GM12878 (cell line): ENCODE measurements around the gene POU6F2. TPM values are rescaled to one million over a fixed set of nuclear protein-coding genes. Genes with fewer than 3 reads are reported as not detected.

Experiments
- ATAC-seq: fragments of 200-7000 bp; cut with Tn5 transposase; 3 replicates; pipeline ENCODE4 v1.9.1; 2020; ENCODE audit warnings: mild to moderate bottlenecking, moderate library complexity
- BruUV-seq: library from RNA; stranded (reverse); fragments of 400-500 nt; replicated peaks from 2 replicates; lab custom pipeline; 2021; lab: Mats Ljungman, UMichigan
- CTCF ChIA-PET: fragments of 300-600 bp; sonication (Branson Sonifier 250); formaldehyde crosslinking; extraction: SDS; loops from one replicate; lab custom pipeline; 2021; ENCODE audit warnings: inconsistent platforms; lab: Yijun Ruan, JAX
- POLR2A ChIA-PET: fragments of 350-600 bp; formaldehyde crosslinking; extraction: SDS; loops from one replicate; lab custom pipeline; 2021; ENCODE audit warnings: inconsistent platforms; lab: Charles Lee
- RAD21 ChIA-PET: fragments of 300-600 bp; sonication (Branson Sonifier 250); formaldehyde crosslinking; loops from one replicate; lab custom pipeline; 2023; ENCODE audit warnings: antibody characterized with exemption; ENCODE audit not compliant: unreplicated experiment; lab: Charles Lee
- SMC1A ChIA-PET: fragments of 300-600 bp; sonication (Branson Sonifier 250); formaldehyde crosslinking; loops from one replicate; lab custom pipeline; 2023; ENCODE audit not compliant: unreplicated experiment, uncharacterized antibody; lab: Charles Lee
- DNase-seq: peaks from one replicate; pipeline ENCODE4 v3.0.0-alpha.2; 2011; ENCODE audit warnings: low read depth, low spot score
- FAIRE-seq: peaks from 3 replicates; lab custom pipeline; 2011; peaks lifted over from hg19 to GRCh38; lab: Jason Lieb, UNC
- H2AFZ ChIP-seq: 2 replicates; pipeline ENCODE4 v1.6.0; 2011; ENCODE audit warnings: low read depth, low read length, control low read depth; ENCODE audit not compliant: control insufficient read depth
- H3K27ac ChIP-seq: 2 replicates; pipeline ENCODE4 v1.5.1; 2011; ENCODE audit warnings: control low read depth; ENCODE audit not compliant: control insufficient read depth, insufficient read depth
- H3K27me3 ChIP-seq, 2 experiments: replicated peaks in 1 of 2; 2 replicates each; pipeline versions ENCODE4 v1.6.0 to v1.6.1; 2011; ENCODE audit warnings: low read length in 1 of 2; ENCODE audit not compliant: control insufficient read depth in 2 of 2, insufficient read depth in 2 of 2
- H3K36me3 ChIP-seq, 2 experiments: 2 replicates each; pipeline ENCODE4 v1.5.1; 2011; ENCODE audit warnings: low read length in 1 of 2; ENCODE audit not compliant: control insufficient read depth in 2 of 2, insufficient read depth in 2 of 2
- H3K4me1 ChIP-seq: 2 replicates; pipeline ENCODE4 v1.6.1; 2011; ENCODE audit warnings: mild to moderate bottlenecking, low read length, moderate library complexity, mixed read lengths; ENCODE audit not compliant: control insufficient read depth, insufficient read depth
- H3K4me2 ChIP-seq: 2 replicates; pipeline ENCODE4 v1.6.0; 2011; ENCODE audit warnings: control low read depth; ENCODE audit not compliant: control insufficient read depth, insufficient read depth
- H3K4me3 ChIP-seq: fragments of 200-600 bp; sonication (generic); 2 replicates; pipeline ENCODE4 v1.5.1; 2016
- H3K79me2 ChIP-seq: 2 replicates; pipeline ENCODE4 v1.6.0; 2011; ENCODE audit warnings: low read length; ENCODE audit not compliant: control insufficient read depth, insufficient read depth
- H3K9ac ChIP-seq: 2 replicates; pipeline ENCODE4 v1.8.0; 2011; ENCODE audit warnings: low read length, control low read depth, mixed read lengths; ENCODE audit not compliant: control insufficient read depth, insufficient read depth
- H3K9me3 ChIP-seq: replicated peaks from 3 replicates; pipeline ENCODE4 v1.5.1; 2011; ENCODE audit warnings: mild to moderate bottlenecking, low read length; ENCODE audit not compliant: control insufficient read depth, insufficient read depth
- H4K20me1 ChIP-seq: 2 replicates; pipeline ENCODE4 v1.6.0; 2011; ENCODE audit not compliant: control insufficient read depth, insufficient read depth
- ATF7 ChIP-seq: fragments of 450-650 bp; IDR thresholded peaks from 2 replicates; pipeline ENCODE4 v1.6.1; 2016; ENCODE audit warnings: low read depth, mild to moderate bottlenecking
- CHD4 ChIP-seq: fragments of 200-600 bp; sonication (generic); IDR thresholded peaks from 2 replicates; pipeline ENCODE4 v1.6.1; 2016; ENCODE audit warnings: mild to moderate bottlenecking
- E4F1 ChIP-seq: fragments of 450-650 bp; IDR thresholded peaks from 2 replicates; pipeline ENCODE4 v1.6.1; 2018; ENCODE audit warnings: borderline replicate concordance, mild to moderate bottlenecking; ENCODE audit not compliant: partially characterized antibody
- EP300 ChIP-seq, 2 experiments: fragments of 150-350 bp in 1 of 2; IDR thresholded peaks; 2 replicates each; pipeline ENCODE4 v1.6.1; 2011 to 2012; ENCODE audit warnings: low read depth in 2 of 2, low read length in 2 of 2, borderline replicate concordance in 1 of 2, improper control_type of control experiment in 1 of 2, inconsistent platforms in 1 of 2; ENCODE audit not compliant: control insufficient read depth in 1 of 2
- HDAC6 ChIP-seq: fragments of 200-600 bp; sonication (generic); IDR thresholded peaks from one replicate; pipeline ENCODE4 v1.8.0; 2017; ENCODE audit warnings: antibody characterized with exemption; ENCODE audit not compliant: unreplicated experiment
- IRF3 ChIP-seq: fragments of 450-650 bp; IDR thresholded peaks from 2 replicates; pipeline ENCODE4 v1.6.1; 2014; ENCODE audit warnings: mild to moderate bottlenecking
- KAT2A ChIP-seq: conservative IDR thresholded peaks from 2 replicates; pipeline ENCODE4 v1.6.1; 2011; ENCODE audit warnings: low read depth, low read length; ENCODE audit not compliant: control insufficient read depth
- KDM1A ChIP-seq: fragments of 200-600 bp; sonication (generic); IDR thresholded peaks from 2 replicates; pipeline ENCODE4 v1.6.1; 2016; ENCODE audit warnings: borderline replicate concordance
- MEF2B ChIP-seq: fragments of 450-650 bp; IDR thresholded peaks from 2 replicates; pipeline ENCODE4 v1.6.1; 2018; ENCODE audit warnings: mild to moderate bottlenecking, moderate library complexity; ENCODE audit not compliant: partially characterized antibody, poor library complexity, severe bottlenecking
- MYB ChIP-seq: fragments of 150-350 bp; IDR thresholded peaks from 2 replicates; pipeline ENCODE4 v1.6.1; 2014; ENCODE audit warnings: mild to moderate bottlenecking, low read depth, low read length, borderline replicate concordance
- NBN ChIP-seq: fragments of 450-650 bp; IDR thresholded peaks from 2 replicates; pipeline ENCODE4 v1.6.1; 2016
- NFYB ChIP-seq: IDR thresholded peaks from 2 replicates; pipeline ENCODE4 v1.6.1; 2011; ENCODE audit warnings: low read depth, mild to moderate bottlenecking, low read length, improper control_type of control experiment, moderate library complexity; ENCODE audit not compliant: insufficient read depth
- SMC3 ChIP-seq: IDR thresholded peaks from 2 replicates; pipeline ENCODE4 v1.6.1; 2011; ENCODE audit warnings: low read length, improper control_type of control experiment, borderline replicate concordance
- STAT3 ChIP-seq: IDR thresholded peaks from 2 replicates; pipeline ENCODE4 v1.6.1; 2011; ENCODE audit warnings: low read depth, low read length, improper control_type of control experiment
- SUZ12 ChIP-seq: fragments of 200-600 bp; sonication (generic); IDR thresholded peaks from one replicate; pipeline ENCODE4 v1.6.1; 2018; ENCODE audit warnings: antibody characterized with exemption, mild to moderate bottlenecking; ENCODE audit not compliant: unreplicated experiment
- WRNIP1 ChIP-seq: IDR thresholded peaks from 2 replicates; pipeline ENCODE4 v1.6.1; 2011; ENCODE audit warnings: low read depth, low read length, improper control_type of control experiment, borderline replicate concordance
- WGBS: methylation state at CpG from one replicate; pipeline ENCODE4 v1.1.6; 2016; ENCODE audit warnings: low lambda C conversion rate; ENCODE audit not compliant: insufficient replicate concordance, insufficient coverage; ENCODE audit errors: missing lambda C conversion rate; 5-methylcytosine and 5-hydroxymethylcytosine counted together
- in situ Hi-C: fragments of 300-500 bp; cut with MboI; formaldehyde crosslinking; loops from 9 replicates; pipeline ENCODE4 v1.14.3; 2018; ENCODE audit warnings: mixed read lengths
- intact Hi-C: fragments of 100-400 bp; cut with micrococcal nuclease; formaldehyde crosslinking; loops from one replicate; pipeline ENCODE4 v1.14.2; 2022; ENCODE audit not compliant: unreplicated experiment
- polyA plus RNA-seq, 11 experiments: library from polyadenylated mRNA; depleted of rRNA in 4 of 11; unstranded in 6 of 11; stranded (reverse) in 5 of 11; fragments of >200 nt; fragmentation: Nextera tagmentation in 4 of 11; fragmentation: Illumina TruSeq in 1 of 11; extraction: Ambion mirVana in 4 of 11; extraction: Trizol in 1 of 11; gene quantifications; 1 replicate in 1 of 11; 2 replicates in 10 of 11; pipeline versions ENCODE4 v1.2.1 to v1.2.3, GENCODE V29; 2011 to 2016; ENCODE audit warnings: inconsistent platforms in 2 of 11, missing spikeins in 2 of 11, low read depth in 1 of 11
- total RNA-seq, 4 experiments: library from RNA; depleted of rRNA in 3 of 4; stranded (reverse); fragments of >200 nt in 3 of 4; fragmentation: Illumina TruSeq in 1 of 4; extraction: Trizol in 1 of 4; gene quantifications; 2 replicates each; pipeline versions ENCODE4 v1.2.1 to v1.2.3, GENCODE V29; 2013 to 2021

Gene POU6F2
- total and polyA plus RNA-seq, 10 of the 15 experiments (the other 5 are each of a cell fraction or from before 2014, with no cell fraction given), result 0.10 TPM; not detected in 9

GRCh38 chr7:39199951-39200350, 222.2 kb downstream of the POU6F2 start:
- no peak for TF ChIP-seq SMC3
- TF ChIP-seq KAT2A, result no peak
- no peak for TF ChIP-seq WRNIP1
- no peak for TF ChIP-seq EP300 (IDR thresholded peaks at IDR 0.05; ENCODE audit: borderline replicate concordance in 1 of 2, control insufficient read depth in 1 of 2, low read depth in 2 of 2, low read length in 2 of 2)
- TF ChIP-seq MYB, result no peak
- H3K36me3 ChIP-seq, result no peaks in the 10 kb centered on the region
- ATAC-seq (no peak), DNase-seq (no peak), FAIRE-seq (no peak)
- CTCF ChIA-PET, result no interaction called here
- intact Hi-C loops (no loop called here), in situ Hi-C loops (no loop called here)
- H4K20me1 ChIP-seq, result no peaks in the 10 kb centered on the region
- H3K9ac ChIP-seq, result no peak overlapping the region
- RAD21 ChIA-PET, result no interaction called here
- no peaks in the 10 kb centered on the region for H3K4me1 ChIP-seq
- no peaks in the 10 kb centered on the region for H3K27me3 ChIP-seq
- BruUV-seq, result no TSS peak
- no peak overlapping the region for H3K4me2 ChIP-seq
- H3K9me3 ChIP-seq, result no peaks in the 10 kb centered on the region
- H3K79me2 ChIP-seq, result no peaks in the 10 kb centered on the region
- POLR2A ChIA-PET, result no interaction called here
- SMC1A ChIA-PET, result no interaction called here
- H3K27ac ChIP-seq, result no peak overlapping the region
- H2AFZ ChIP-seq, result no peak overlapping the region
- 51% methylated on average over 5 of the region's 5 CpGs for WGBS
- H3K4me3 ChIP-seq, result no peak overlapping the region

- 0% methylated on average over 1 of the region's 1 CpG for WGBS
- ChIA-PET RAD21 (no interaction called here), CTCF (interaction anchor here (1.1 kb wide), 1 partner anchor 19 kb away, joined by 3 read pairs; no protein-coding TSS in a partner anchor), SMC1A (interaction anchor here (1.0 kb wide), 1 partner anchor 11 kb away, joined by 3 read pairs; no protein-coding TSS in a partner anchor), POLR2A (no interaction called here)
- Histone ChIP-seq H3K9ac (no peak overlapping the region), H4K20me1 (no peaks in the 10 kb centered on the region), H3K79me2 (no peaks in the 10 kb centered on the region), H2AFZ (no peak overlapping the region), H3K4me2 (no peak overlapping the region), H3K4me3 (no peak overlapping the region), H3K27me3 (no peaks in the 10 kb centered on the region), H3K36me3 (no peaks in the 10 kb centered on the region), H3K9me3 (no peaks in the 10 kb centered on the region), H3K27ac (no peak overlapping the region), H3K4me1 (no peaks in the 10 kb centered on the region)
- FAIRE-seq, result no peak
- DNase-seq, result no peak
- intact Hi-C loops (no loop called here), in situ Hi-C loops (no loop called here)
- ATAC-seq, result no peak
- no TSS peak for BruUV-seq
- no peak for TF ChIP-seq MEF2B
- no peak for TF ChIP-seq NBN
- TF ChIP-seq NFYB, result no peak
- no peak for TF ChIP-seq HDAC6
- TF ChIP-seq STAT3, result no peak
- no peak for TF ChIP-seq CHD4
- TF ChIP-seq E4F1, result no peak
- TF ChIP-seq SUZ12, result no peak
- no peak for TF ChIP-seq IRF3
- no peak for TF ChIP-seq KDM1A
- no peak for TF ChIP-seq ATF7
These were observed 224.3 kb downstream of the POU6F2 start for GRCh38 chr7:39202041-39202440.
